ENCODE data around the gene TTLL11. TPM values are rescaled to one million over a fixed set of nuclear protein-coding genes. Genes with fewer than 3 reads are reported as not detected.

Gene TTLL11
- total and polyA plus RNA-seq, 2 of the 8 experiments (the other 6 are each of a cell fraction or from before 2014, with no cell fraction given) = 0.56 to 0.80 TPM

- no peak for TF ChIP-seq ASH2L (IDR thresholded peaks at IDR 0.05; ENCODE audit: low read length)
- no peak for TF ChIP-seq RFX5 (IDR thresholded peaks at IDR 0.05; ENCODE audit: borderline replicate concordance, low read depth, low read length)
- TF ChIP-seq CTBP2 (IDR thresholded peaks at IDR 0.05; ENCODE audit: borderline replicate concordance, insufficient read depth, insufficient read length, low read length) = no peak
Measured at GRCh38 chr9:121914604-121915303, 178.4 kb downstream of the TTLL11 start (continued).

All from H1 (cell line).